Transverse colon (tissue), 4 donors: ENCODE data around the gene ADGRE2. TPM values are rescaled to one million over a fixed set of nuclear protein-coding genes. Genes with fewer than 3 reads are reported as not detected.

Experiments used
- DNase-seq: peaks from one replicate; pipeline ENCODE4 v3.0.0-alpha.2; 2019
- H3K27ac ChIP-seq, 4 donors: fragments of 200-600 bp; sonication (generic); 2 replicates each; pipeline ENCODE4 v1.5.1; 2016 to 2018; ENCODE audit warnings: inconsistent platforms in 4 of 4
- H3K27me3 ChIP-seq: fragments of 200-600 bp; sonication (generic); 2 replicates; pipeline ENCODE4 v1.5.1; 2017; ENCODE audit warnings: inconsistent platforms
- H3K36me3 ChIP-seq, 4 donors: fragments of 200-600 bp; sonication (generic); 2 replicates each; pipeline ENCODE4 v1.5.1; 2017 to 2019; ENCODE audit warnings: inconsistent platforms in 4 of 4
- H3K4me1 ChIP-seq, 4 donors: fragments of 200-600 bp; sonication (generic); 2 replicates each; pipeline ENCODE4 v1.5.1; 2017 to 2020; ENCODE audit warnings: inconsistent platforms in 4 of 4
- H3K4me3 ChIP-seq, 4 donors: fragments of 200-600 bp; sonication (generic); 1 replicate in 1 of 4; 2 replicates in 3 of 4; pipeline versions ENCODE4 v1.5.1 to v1.6.1; 2017 to 2019; ENCODE audit warnings: inconsistent platforms in 4 of 4
- H3K9me3 ChIP-seq, 2 donors: fragments of 200-600 bp; sonication (generic); 2 replicates each; pipeline ENCODE4 v1.5.1; 2017 to 2019; ENCODE audit warnings: inconsistent platforms in 2 of 2
- CTCF ChIP-seq, 5 experiments: fragments of 200-600 bp in 3 of 5; fragments of 450-650 bp in 2 of 5; sonication (generic) in 3 of 5; IDR thresholded peaks; 1 replicate in 2 of 5; 2 replicates in 3 of 5; pipeline ENCODE4 v1.5.1; 2016 to 2017; ENCODE audit warnings: antibody characterized with exemption in 5 of 5, inconsistent platforms in 3 of 5, mild to moderate bottlenecking in 2 of 5, moderate library complexity in 1 of 5
- EP300 ChIP-seq: sonication (generic); formaldehyde crosslinking; IDR thresholded peaks from one replicate; pipeline ENCODE4 v1.6.1; 2017; ENCODE audit warnings: antibody characterized with exemption, low read depth
- POLR2A ChIP-seq: fragments of 450-650 bp; IDR thresholded peaks from one replicate; pipeline ENCODE4 v1.6.1; 2016; ENCODE audit warnings: antibody characterized with exemption, mild to moderate bottlenecking, moderate library complexity
- POLR2AphosphoS5 ChIP-seq, 3 donors: sonication (generic); formaldehyde crosslinking; IDR thresholded peaks; one replicate each; pipeline ENCODE4 v1.6.1; 2016; ENCODE audit warnings: antibody characterized with exemption in 3 of 3
- WGBS, 2 donors: methylation state at CpG; one replicate each; pipeline ENCODE4 v1.1.5; 2018; ENCODE audit warnings: low coverage in 1 of 2; 5-methylcytosine and 5-hydroxymethylcytosine counted together
- in situ Hi-C, 4 donors: fragments of 200-750 bp; cut with MboI; loops; one replicate each; pipeline versions ENCODE4 v1.15.0 to v1.15.1; 2017; ENCODE audit warnings: low sequenced_read_pairs in 3 of 4, low pct_ligation_motif_present in 1 of 4, low pct_unique_long_range_greater_than_20kb in 1 of 4
- intact Hi-C: fragments of 100-400 bp; cut with DNase I; formaldehyde crosslinking; loops from one replicate; pipeline ENCODE4 v1.15.1; 2023; ENCODE audit warnings: low total_unique reads
- total RNA-seq, 4 donors: library from RNA; depleted of rRNA; stranded (reverse); fragments of >200 nt; gene quantifications; one replicate each; pipeline ENCODE4 v1.1.0, GENCODE V29; 2016

The ADGRE2 gene
- total RNA-seq, 4 donors from 2014 or later, result 1.00 to 3.3 (median 1.8) TPM

DNA sequence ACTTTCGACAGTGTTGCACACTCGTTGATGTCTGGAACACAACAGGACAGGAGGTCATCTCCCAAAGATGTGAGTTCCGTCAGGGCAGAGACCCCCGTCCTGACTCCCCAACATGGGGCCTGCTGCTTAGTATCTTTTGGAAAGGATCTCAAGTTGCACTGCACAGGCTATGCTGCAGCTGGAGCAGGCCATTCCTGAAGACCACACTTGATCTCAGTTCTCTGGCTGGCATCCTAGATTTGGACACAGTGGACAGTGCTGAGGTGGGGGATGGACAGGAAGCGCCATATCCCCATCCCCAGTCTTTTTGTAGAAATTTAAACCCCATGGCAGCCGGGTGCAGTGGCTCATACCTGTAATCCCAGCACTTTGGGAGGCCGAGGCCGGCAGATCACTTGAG lies 5.9 kb downstream of the ADGRE2 start:
- in situ Hi-C loops, result no loop called here

DNA sequence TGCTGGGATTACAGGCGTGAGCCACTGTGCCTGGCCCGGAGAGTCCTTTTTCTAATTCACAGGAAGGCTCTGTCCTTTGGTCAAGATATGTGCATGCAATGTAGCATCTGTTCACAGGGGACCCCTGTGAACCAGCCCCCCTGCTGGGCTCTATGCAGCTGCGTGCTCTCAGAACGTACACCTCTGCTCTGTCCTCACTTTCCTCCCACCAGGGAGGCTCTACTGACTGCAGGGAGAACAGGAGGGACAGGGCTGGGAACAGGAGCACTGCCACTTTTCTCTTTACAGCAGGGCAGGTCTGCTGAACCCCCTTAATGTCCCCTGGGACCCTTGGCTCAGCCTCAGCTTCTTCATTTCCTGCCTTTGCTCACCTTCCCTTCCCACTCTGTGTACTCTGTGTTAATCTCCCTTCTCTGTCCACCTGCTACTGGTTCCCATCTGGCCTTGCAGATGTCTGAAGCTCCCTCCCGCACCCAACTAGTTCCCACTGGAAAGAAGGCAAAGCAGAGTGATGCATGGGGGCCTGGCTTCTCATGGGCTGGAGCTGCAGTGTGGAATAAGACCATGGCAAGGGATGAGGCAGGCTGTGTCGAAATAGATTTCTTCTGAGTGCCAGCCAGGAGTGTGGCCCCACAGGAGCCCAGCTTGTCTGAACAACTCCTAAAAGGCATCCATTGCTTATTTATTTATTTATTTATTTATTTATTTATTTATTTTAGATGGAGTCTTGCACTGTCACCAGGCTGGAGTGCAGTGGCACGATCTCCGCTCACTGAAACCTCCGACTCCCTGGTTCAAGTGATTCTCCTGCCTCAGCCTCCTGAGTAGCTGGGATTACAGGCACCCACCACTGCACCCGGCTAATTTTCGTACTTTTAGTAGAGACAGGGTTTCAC lies 7.2 kb downstream of the ADGRE2 start:
- Histone ChIP-seq H3K36me3 (no peaks in the 10 kb centered on the region), H3K9me3 (no peaks in the 10 kb centered on the region), H3K4me3 (no peak overlapping the region), H3K27ac (no peak overlapping the region), H3K4me1 (peaks cover 0 to 2% (median 0%) of the 10 kb centered on the region in 4 donors), H3K27me3 (peaks cover 18% of the 10 kb centered on the region)
- in situ Hi-C loops, result no loop called here
- no peak for TF ChIP-seq POLR2A
- no peak for TF ChIP-seq POLR2AphosphoS5 (IDR thresholded peaks at IDR 0.05)
- TF ChIP-seq CTCF (IDR thresholded peaks at IDR 0.05), result no peak
- no peak for TF ChIP-seq EP300
- intact Hi-C loops, result no loop called here
- WGBS, 2 donors, result 79 to 81% methylated on average over 6 to 11 of the region's 11 CpGs
- no peak for DNase-seq

More for the DNA sequence above, 5.9 kb downstream of the ADGRE2 start:
- Histone ChIP-seq H3K27me3 (peaks cover 30% of the 10 kb centered on the region), H3K9me3 (no peaks in the 10 kb centered on the region), H3K27ac (no peak overlapping the region), H3K4me3 (no peak overlapping the region), H3K4me1 (peaks cover 0 to 10% (median 5%) of the 10 kb centered on the region in 4 donors), H3K36me3 (no peaks in the 10 kb centered on the region)
- intact Hi-C loops, result no loop called here
- 83 to 85% methylated on average over 4 to 8 of the region's 8 CpGs for WGBS, 2 donors
- DNase-seq, result no peak
- TF ChIP-seq EP300, result no peak
- no peak for TF ChIP-seq CTCF (IDR thresholded peaks at IDR 0.05)
- TF ChIP-seq POLR2A, result no peak
- no peak for TF ChIP-seq POLR2AphosphoS5 (IDR thresholded peaks at IDR 0.05)

DNA sequence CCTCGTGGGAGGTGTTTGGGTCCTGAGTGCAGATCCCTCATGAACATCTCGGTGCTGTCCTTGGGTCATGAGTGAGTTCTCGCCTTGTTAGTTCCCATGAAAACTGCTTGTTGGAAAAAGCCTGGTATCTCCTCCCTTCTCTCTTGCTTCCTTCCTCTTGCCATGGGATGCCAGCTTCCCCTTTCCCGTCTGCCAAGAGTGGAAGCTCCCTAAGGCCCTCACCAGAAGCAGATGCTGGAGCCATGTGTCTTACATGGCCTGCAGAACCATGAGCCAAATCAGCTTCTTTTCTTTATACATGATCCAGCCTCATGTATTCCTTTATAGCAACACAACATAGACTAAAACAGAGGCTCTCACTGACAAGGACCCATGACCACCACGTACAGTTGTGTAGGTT lies 8.2 kb downstream of the ADGRE2 start:
- WGBS, 2 donors, result 53 to 87% methylated on average over 2 to 5 of the region's 5 CpGs
- TF ChIP-seq EP300, result no peak
- no peak overlapping the region for H3K27ac ChIP-seq
- H3K9me3 ChIP-seq, result no peaks in the 10 kb centered on the region
- H3K27me3 ChIP-seq, result peaks cover 7% of the 10 kb centered on the region
- no peaks in the 10 kb centered on the region for H3K36me3 ChIP-seq
- intact Hi-C loops, result no loop called here
- no peaks in the 10 kb centered on the region for H3K4me1 ChIP-seq
- no peak overlapping the region for H3K4me3 ChIP-seq
- no peak for DNase-seq
- in situ Hi-C loops, result no loop called here

DNA sequence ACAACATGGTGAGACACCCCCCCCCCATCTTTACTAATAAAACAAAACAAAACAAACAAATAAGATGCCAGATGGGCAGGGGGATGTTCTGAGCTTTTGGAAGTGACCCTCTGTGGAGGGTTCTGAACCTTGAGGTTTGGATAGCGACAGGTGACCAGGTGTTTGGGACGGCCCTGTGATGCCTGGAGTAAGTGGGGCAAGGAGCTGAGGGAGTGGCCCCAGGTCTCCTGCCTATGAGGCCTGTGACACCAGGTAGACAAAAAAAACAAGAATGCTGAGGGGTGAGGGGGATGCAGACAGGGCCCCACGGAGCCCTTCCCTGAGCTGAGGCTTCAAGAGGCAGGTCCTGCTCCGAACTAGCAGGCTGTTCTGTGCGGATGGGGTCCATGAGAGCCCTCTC lies 9.2 kb downstream of the ADGRE2 start:
- intact Hi-C loops (no loop called here), in situ Hi-C loops (loop anchor here in 2 of 4 donors (5.0 to 10.0 kb wide), 2 partner anchors 372 to 374 kb away; no protein-coding TSS in a partner anchor)
- no peak for DNase-seq

More for the DNA sequence above, 9.2 kb downstream of the ADGRE2 start:
- TF ChIP-seq POLR2AphosphoS5 (IDR thresholded peaks at IDR 0.05) (no peak), CTCF (IDR thresholded peaks at IDR 0.05) (no peak), EP300 (no peak), POLR2A (no peak)
- WGBS, 2 donors, result 77 to 80% methylated on average over 3 to 5 of the region's 5 CpGs
- Histone ChIP-seq H3K9me3 (no peaks in the 10 kb centered on the region), H3K4me1 (no peaks in the 10 kb centered on the region), H3K27me3 (no peaks in the 10 kb centered on the region), H3K4me3 (no peak overlapping the region), H3K36me3 (no peaks in the 10 kb centered on the region), H3K27ac (no peak overlapping the region)
